SK-N-MC (cell line): ENCODE data around the gene SCN1B.

Source experiments
- EZH2 ChIP-seq: fragments of 200-600 bp; sonication (generic); IDR thresholded peaks from one replicate; pipeline ENCODE4 v1.6.1; 2017; ENCODE audit warnings: antibody characterized with exemption
- FOXP2 ChIP-seq: optimal IDR thresholded peaks from 2 replicates; pipeline ENCODE3; 2011; ENCODE audit warnings: mild to moderate bottlenecking, moderate library complexity; ENCODE audit not compliant: insufficient read depth; ENCODE audit errors: extremely low read length, control extremely low read depth
- POLR2AphosphoS5 ChIP-seq: IDR thresholded peaks from 2 replicates; pipeline ENCODE4 v1.6.1; 2012; ENCODE audit warnings: mild to moderate bottlenecking, low read depth, low read length, borderline replicate concordance

DNA sequence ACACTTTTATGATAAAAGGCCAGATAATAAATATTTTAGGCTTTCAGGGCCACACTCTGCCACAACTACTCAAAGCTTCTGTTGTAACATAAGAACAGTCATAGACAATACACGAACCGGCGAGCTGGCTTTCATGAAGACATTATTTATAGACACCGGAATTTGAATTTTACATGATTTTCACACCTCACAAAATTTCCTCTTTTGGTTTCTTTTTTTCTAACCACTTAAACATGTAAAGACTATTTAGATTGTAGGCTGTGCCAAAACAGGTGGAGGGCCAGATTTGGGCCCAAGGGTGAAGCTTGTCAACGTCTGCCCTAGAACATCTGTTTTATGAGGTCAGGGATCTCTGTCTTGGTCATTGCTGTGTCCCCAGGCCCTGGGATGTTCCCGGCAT lies 55.7 kb downstream of the SCN1B start:
- TF ChIP-seq EZH2 (no peak), POLR2AphosphoS5 (no peak), FOXP2 (no peak)
